ENCODE data around the gene STAB2.

- TF ChIP-seq EZH2 (IDR thresholded peaks at IDR 0.05) (no peak), CTCF (IDR thresholded peaks at IDR 0.05) (no peak)
Observed at GRCh38 chr12:103743788-103744187, 156.7 kb downstream of the STAB2 start.

Measured in neural progenitor cell (in vitro differentiated cells).